Transverse colon (tissue), 4 donors: ENCODE measurements around the gene SLC17A7. TPM values are rescaled to one million over a fixed set of nuclear protein-coding genes. Genes with fewer than 3 reads are reported as not detected.

Experiments used
- DNase-seq: peaks from one replicate; pipeline ENCODE4 v3.0.0-alpha.2; 2019
- H3K27ac ChIP-seq, 4 donors: fragments of 200-600 bp; sonication (generic); 2 replicates each; pipeline ENCODE4 v1.5.1; 2016 to 2018; ENCODE audit warnings: inconsistent platforms in 4 of 4
- H3K27me3 ChIP-seq: fragments of 200-600 bp; sonication (generic); 2 replicates; pipeline ENCODE4 v1.5.1; 2017; ENCODE audit warnings: inconsistent platforms
- H3K36me3 ChIP-seq, 4 donors: fragments of 200-600 bp; sonication (generic); 2 replicates each; pipeline ENCODE4 v1.5.1; 2017 to 2019; ENCODE audit warnings: inconsistent platforms in 4 of 4
- H3K4me1 ChIP-seq, 4 donors: fragments of 200-600 bp; sonication (generic); 2 replicates each; pipeline ENCODE4 v1.5.1; 2017 to 2020; ENCODE audit warnings: inconsistent platforms in 4 of 4
- H3K4me3 ChIP-seq, 4 donors: fragments of 200-600 bp; sonication (generic); 1 replicate in 1 of 4; 2 replicates in 3 of 4; pipeline versions ENCODE4 v1.5.1 to v1.6.1; 2017 to 2019; ENCODE audit warnings: inconsistent platforms in 4 of 4
- H3K9me3 ChIP-seq, 2 donors: fragments of 200-600 bp; sonication (generic); 2 replicates each; pipeline ENCODE4 v1.5.1; 2017 to 2019; ENCODE audit warnings: inconsistent platforms in 2 of 2
- CTCF ChIP-seq, 5 experiments: fragments of 200-600 bp in 3 of 5; fragments of 450-650 bp in 2 of 5; sonication (generic) in 3 of 5; IDR thresholded peaks; 1 replicate in 2 of 5; 2 replicates in 3 of 5; pipeline ENCODE4 v1.5.1; 2016 to 2017; ENCODE audit warnings: antibody characterized with exemption in 5 of 5, inconsistent platforms in 3 of 5, mild to moderate bottlenecking in 2 of 5, moderate library complexity in 1 of 5
- EP300 ChIP-seq: sonication (generic); formaldehyde crosslinking; IDR thresholded peaks from one replicate; pipeline ENCODE4 v1.6.1; 2017; ENCODE audit warnings: antibody characterized with exemption, low read depth
- POLR2A ChIP-seq: fragments of 450-650 bp; IDR thresholded peaks from one replicate; pipeline ENCODE4 v1.6.1; 2016; ENCODE audit warnings: antibody characterized with exemption, mild to moderate bottlenecking, moderate library complexity
- POLR2AphosphoS5 ChIP-seq, 3 donors: sonication (generic); formaldehyde crosslinking; IDR thresholded peaks; one replicate each; pipeline ENCODE4 v1.6.1; 2016; ENCODE audit warnings: antibody characterized with exemption in 3 of 3
- WGBS, 2 donors: methylation state at CpG; one replicate each; pipeline ENCODE4 v1.1.5; 2018; ENCODE audit warnings: low coverage in 1 of 2; 5-methylcytosine and 5-hydroxymethylcytosine counted together
- in situ Hi-C, 4 donors: fragments of 200-750 bp; cut with MboI; loops; one replicate each; pipeline versions ENCODE4 v1.15.0 to v1.15.1; 2017; ENCODE audit warnings: low sequenced_read_pairs in 3 of 4, low pct_ligation_motif_present in 1 of 4, low pct_unique_long_range_greater_than_20kb in 1 of 4
- intact Hi-C: fragments of 100-400 bp; cut with DNase I; formaldehyde crosslinking; loops from one replicate; pipeline ENCODE4 v1.15.1; 2023; ENCODE audit warnings: low total_unique reads
- total RNA-seq, 4 donors: library from RNA; depleted of rRNA; stranded (reverse); fragments of >200 nt; gene quantifications; one replicate each; pipeline ENCODE4 v1.1.0, GENCODE V29; 2016

The SLC17A7 gene
- 1 to 10 TPM in 1 of 4 donors, under 1 TPM in 1, not detected in 2; 0.55 to 1.1 TPM for total RNA-seq

GRCh38 chr19:49441210-49441959 lies at the start of gene SLC17A7:
SLC17A7 (minus strand) TSS chr19:49441527; CDS start chr19:49441379, 148 bp downstream.
- Histone ChIP-seq H3K4me3 (peak within 1 kb of the TSS in 3 of 4 donors; percentile 16 to 64 (median 55)), H3K27me3 (peaks cover 65% of the 10 kb centered on the region), H3K27ac (peak within 1 kb of the TSS; percentile 12 to 84 (median 30)), H3K9me3 (no peaks in the 10 kb centered on the region), H3K4me1 (peaks cover 0 to 26% (median 5%) of the 10 kb centered on the region in 4 donors), H3K36me3 (no peaks in the 10 kb centered on the region)
- 9 to 13% methylated on average over 8 to 25 of the region's 56 CpGs for WGBS, 2 donors
- in situ Hi-C loops = loop anchor here in 2 of 4 donors (5.0 to 10.0 kb wide), 2 partner anchors 47 to 49 kb away; no protein-coding TSS in a partner anchor
- no peak for TF ChIP-seq POLR2A
- TF ChIP-seq POLR2AphosphoS5 (IDR thresholded peaks at IDR 0.05) = no peak
- no peak for TF ChIP-seq EP300
- TF ChIP-seq CTCF (IDR thresholded peaks at IDR 0.05) = no peak
- peak; percentile 34 for DNase-seq
- intact Hi-C loops = loop anchor here (5.0 to 10.0 kb wide), 2 partner anchors 49 to 217 kb away; no protein-coding TSS in a partner anchor

- peak overlapping the region; percentile 93 to 97 (median 94) for H3K27ac ChIP-seq
- H3K4me3 ChIP-seq = peak overlapping the region in 1 of 4 donors; percentile 88
- TF ChIP-seq EP300 (no peak), CTCF (IDR thresholded peaks at IDR 0.05) (no peak), POLR2A (no peak), POLR2AphosphoS5 (IDR thresholded peaks at IDR 0.05) (no peak)
- 74 to 76% methylated on average over 10 to 23 of the region's 27 CpGs for whole genome bisulfite sequencing, 2 donors
- H3K36me3 ChIP-seq = peaks cover 0 to 34% (median 19%) of the 10 kb centered on the region in 4 donors
- in situ Hi-C loops (loop anchor here in 1 of 4 donors (25.0 kb wide), 1 partner anchor 372 kb away; the partner anchor contains the start of genes PNKP and PTOV1), intact Hi-C loops (no loop called here)
- DNase-seq = no peak
- no peaks in the 10 kb centered on the region for H3K9me3 ChIP-seq
- H3K4me1 ChIP-seq = peaks cover 18 to 38% (median 31%) of the 10 kb centered on the region in 4 donors
- no peaks in the 10 kb centered on the region for H3K27me3 ChIP-seq
Measured at GRCh38 chr19:49490287-49491029, 49.1 kb upstream of the SLC17A7 start.

- peak in 3 of 5 experiments; percentile 21 to 31 (median 27) for TF ChIP-seq CTCF (IDR thresholded peaks at IDR 0.05)
- TF ChIP-seq POLR2A = no peak
- no peak for TF ChIP-seq POLR2AphosphoS5 (IDR thresholded peaks at IDR 0.05)
- no peak for TF ChIP-seq EP300
- peaks cover 0 to 34% (median 19%) of the 10 kb centered on the region in 4 donors for H3K36me3 ChIP-seq
- intact Hi-C loops (no loop called here), in situ Hi-C loops (loop anchor here in 1 of 4 donors (25.0 kb wide), 1 partner anchor 373 kb away; the partner anchor contains the start of genes PNKP and PTOV1)
- no peaks in the 10 kb centered on the region for H3K9me3 ChIP-seq
- 44 to 60% methylated on average over 1 to 15 of the region's 15 CpGs for WGBS, 2 donors
- no peaks in the 10 kb centered on the region for H3K27me3 ChIP-seq
- peaks cover 18 to 32% (median 25%) of the 10 kb centered on the region in 4 donors for H3K4me1 ChIP-seq
- no peak for DNase-seq
- peak overlapping the region; percentile 93 to 97 (median 94) for H3K27ac ChIP-seq
- H3K4me3 ChIP-seq = peak overlapping the region in 2 of 4 donors; percentile 67 to 88
Measured at GRCh38 chr19:49489601-49490167, 48.4 kb upstream of the SLC17A7 start.
